ENCODE results near the gene IKZF3.
"Not testable (repeated sequence)": the region's sequence is repeated elsewhere in the genome, so short reads cannot be mapped to it uniquely, and the experiment has no call there.

IKZF3 gene

GRCh38 chr17:39777534-39778365 lies 86.4 kb downstream of the IKZF3 start:
- DNase-seq, result peak; percentile 57

- peak; percentile 46 for DNase-seq
Measured at GRCh38 chr17:39776252-39776651, 87.9 kb downstream of the IKZF3 start.

GRCh38 chr17:39775031-39775430 lies 89.1 kb downstream of the IKZF3 start:
- DNase-seq, result no peak

GRCh38 chr17:39774047-39774446 lies 90.1 kb downstream of the IKZF3 start:
- no peak for DNase-seq

GRCh38 chr17:39772987-39773934 lies 90.9 kb downstream of the IKZF3 start:
- peak; percentile 50 for DNase-seq

- DNase-seq, result no peak
Measured at GRCh38 chr17:39772415-39772814, 91.7 kb downstream of the IKZF3 start.

GRCh38 chr17:39769974-39770587 lies 94.0 kb downstream of the IKZF3 start:
- DNase-seq, result peak; percentile 75

- no peak for DNase-seq
Measured at GRCh38 chr17:39767147-39767546, 97.0 kb downstream of the IKZF3 start.

- DNase-seq, result no peak
Measured at GRCh38 chr17:39765766-39766165, 98.3 kb downstream of the IKZF3 start.

GRCh38 chr17:39765175-39765574 lies 98.9 kb downstream of the IKZF3 start:
- DNase-seq, result no peak

GRCh38 chr17:39764171-39764570 lies 99.9 kb downstream of the IKZF3 start:
- DNase-seq, result not testable (repeated sequence)

- no peak for DNase-seq
Measured at GRCh38 chr17:39763051-39763820, 100.9 kb downstream of the IKZF3 start.

- no peak for DNase-seq
Measured at GRCh38 chr17:39761861-39762496, 102.1 kb downstream of the IKZF3 start.

GRCh38 chr17:39759204-39759603 lies 104.9 kb downstream of the IKZF3 start:
- no peak for DNase-seq

GRCh38 chr17:39757931-39758873 lies 105.9 kb downstream of the IKZF3 start:
- peak; percentile 70 for DNase-seq

GRCh38 chr17:39757176-39757662 lies 106.9 kb downstream of the IKZF3 start:
- no peak for DNase-seq

- no peak for DNase-seq
Measured at GRCh38 chr17:39756380-39757079, 107.6 kb downstream of the IKZF3 start.

GRCh38 chr17:39755554-39756379 lies 108.3 kb downstream of the IKZF3 start:
- peak; percentile 81 for DNase-seq

GRCh38 chr17:39754958-39755553 lies 109.1 kb downstream of the IKZF3 start:
- no peak for DNase-seq
